ENCODE measurements around the gene ZFYVE9.
"Not testable (repeated sequence)": the region's sequence is repeated elsewhere in the genome, so short reads cannot be mapped to it uniquely, and the experiment has no call there.

Gene ZFYVE9

GRCh38 chr1:52191395-52191965 is 49.6 kb downstream of the ZFYVE9 start:
- DNase-seq = no peak

- no peak for DNase-seq
Measured at GRCh38 chr1:52192024-52192423, 50.1 kb downstream of the ZFYVE9 start.

GRCh38 chr1:52192436-52192835 is 50.5 kb downstream of the ZFYVE9 start:
- no peak for DNase-seq

GRCh38 chr1:52193985-52194384 is 52.1 kb downstream of the ZFYVE9 start:
- no peak for DNase-seq

- DNase-seq = no peak
Measured at GRCh38 chr1:52195161-52195560, 53.3 kb downstream of the ZFYVE9 start.

- DNase-seq = no peak
Measured at GRCh38 chr1:52203935-52204625, 62.2 kb downstream of the ZFYVE9 start.

GRCh38 chr1:52204696-52205095 is 62.8 kb downstream of the ZFYVE9 start:
- DNase-seq = no peak

GRCh38 chr1:52206686-52207085 is 64.8 kb downstream of the ZFYVE9 start:
- DNase-seq = not testable (repeated sequence)

GRCh38 chr1:52209429-52209828 is 67.5 kb downstream of the ZFYVE9 start:
- no peak for DNase-seq

- DNase-seq = no peak
Measured at GRCh38 chr1:52210044-52210443, 68.2 kb downstream of the ZFYVE9 start.

GRCh38 chr1:52216907-52217458 is 75.1 kb downstream of the ZFYVE9 start:
- DNase-seq = no peak

- no peak for DNase-seq
Measured at GRCh38 chr1:52225174-52225573, 83.3 kb downstream of the ZFYVE9 start.

GRCh38 chr1:52229494-52229893 is 87.6 kb downstream of the ZFYVE9 start:
- DNase-seq = no peak

GRCh38 chr1:52233463-52233862 is 91.6 kb downstream of the ZFYVE9 start:
- no peak for DNase-seq

- DNase-seq = no peak
Measured at GRCh38 chr1:52234014-52234413, 92.1 kb downstream of the ZFYVE9 start.

GRCh38 chr1:52234708-52235107 is 92.8 kb downstream of the ZFYVE9 start:
- no peak for DNase-seq

GRCh38 chr1:52235646-52236045 is 93.8 kb downstream of the ZFYVE9 start:
- no peak for DNase-seq

- no peak for DNase-seq
Measured at GRCh38 chr1:52237430-52237829, 95.5 kb downstream of the ZFYVE9 start.

- no peak for DNase-seq
Measured at GRCh38 chr1:52238474-52238873, 96.6 kb downstream of the ZFYVE9 start.

- no peak for DNase-seq
Measured at GRCh38 chr1:52238887-52239707, 97.2 kb downstream of the ZFYVE9 start.

- no peak for DNase-seq
Measured at GRCh38 chr1:52239708-52240001, 97.8 kb downstream of the ZFYVE9 start.

- DNase-seq = no peak
Measured at GRCh38 chr1:52240592-52241210, 98.8 kb downstream of the ZFYVE9 start.

GRCh38 chr1:52243221-52243987 is 101.5 kb downstream of the ZFYVE9 start:
- no peak for DNase-seq
